Heart left ventricle (tissue), 16 donors: ENCODE measurements around the gene CCDC24. TPM values are rescaled to one million over a fixed set of nuclear protein-coding genes. Genes with fewer than 3 reads are reported as not detected.

ENCODE experiments used
- ATAC-seq, 4 donors: fragments of 200-7000 bp; cut with Tn5 transposase; one replicate each; pipeline ENCODE4 v1.9.1; 2020 to 2022; ENCODE audit warnings: moderate library complexity in 4 of 4, mild to moderate bottlenecking in 3 of 4, moderate number of reproducible peaks in 1 of 4
- DNase-seq, 5 donors: peaks; one replicate each; pipeline ENCODE4 v3.0.0-alpha.2; 2020
- H3K27ac ChIP-seq, 12 donors: fragments of 200-600 bp; sonication (generic) in 4 of 12; one replicate each; pipeline versions ENCODE4 v1.5.0 to v1.8.0; 2016 to 2022; ENCODE audit warnings: mild to moderate bottlenecking in 2 of 12
- H3K27me3 ChIP-seq, 9 donors: fragments of 200-600 bp; sonication (generic) in 2 of 9; one replicate each; pipeline versions ENCODE4 v1.5.1 to v1.8.0; 2016 to 2022; ENCODE audit warnings: mild to moderate bottlenecking in 3 of 9
- H3K36me3 ChIP-seq, 9 donors: fragments of 200-600 bp; sonication (generic) in 2 of 9; one replicate each; pipeline versions ENCODE4 v1.5.0 to v1.8.0; 2018 to 2022; ENCODE audit warnings: mild to moderate bottlenecking in 2 of 9
- H3K4me1 ChIP-seq, 12 donors: fragments of 200-600 bp; sonication (generic) in 4 of 12; one replicate each; pipeline versions ENCODE4 v1.5.0 to v1.8.0; 2016 to 2022; ENCODE audit warnings: mild to moderate bottlenecking in 3 of 12
- H3K4me3 ChIP-seq, 12 donors: fragments of 200-600 bp; sonication (generic) in 4 of 12; one replicate each; pipeline versions ENCODE4 v1.5.0 to v1.8.0; 2017 to 2022; ENCODE audit warnings: mild to moderate bottlenecking in 9 of 12, moderate library complexity in 4 of 12
- H3K9me3 ChIP-seq, 12 donors: fragments of 200-600 bp; sonication (generic) in 4 of 12; one replicate each; pipeline versions ENCODE4 v1.5.0 to v1.8.0; 2016 to 2022; ENCODE audit warnings: mild to moderate bottlenecking in 1 of 12
- POLR2A ChIP-seq, 2 donors: fragments of 450-650 bp; IDR thresholded peaks; one replicate each; pipeline ENCODE4 v1.6.1; 2017; ENCODE audit warnings: antibody characterized with exemption in 2 of 2, mild to moderate bottlenecking in 2 of 2, moderate library complexity in 2 of 2
- WGBS, 4 donors: extraction: QIAGEN DNeasy Blood & Tissue Kit in 2 of 4; methylation state at CpG; one replicate each; pipeline versions ENCODE4 v1.1.5 to v1.1.7; 2013 to 2018; 5-methylcytosine and 5-hydroxymethylcytosine counted together
- intact Hi-C, 10 donors: fragments of 100-400 bp; cut with DNase I; formaldehyde crosslinking; loops; one replicate each; pipeline versions ENCODE4 v1.11.1 to v1.14.2; 2022
- polyA plus RNA-seq, 2 donors: library from polyadenylated mRNA; stranded (reverse); fragments of 200-250 nt; gene quantifications; one replicate each; pipeline ENCODE4 v1.2.3, GENCODE V29; 2013
- total RNA-seq, 9 donors: library from RNA; depleted of rRNA in 2 of 9; stranded (reverse); fragments of >200 nt in 2 of 9; fragmentation: NEBNext Ultra II Directional in 3 of 9; extraction: Animal tissue kit (Norgen Biotek cat#: 25700) in 3 of 9; gene quantifications; one replicate each; pipeline versions ENCODE4 v1.1.0 to v1.2.4, GENCODE V29; 2016 to 2023
- TF ChIP-seq, protein P1 (sequence below), 12 donors: fragments of 200-600 bp; sonication (generic) in 4 of 12; IDR thresholded peaks; one replicate each; pipeline versions ENCODE4 v1.5.0 to v1.8.0; 2018 to 2022; ENCODE audit warnings: antibody characterized with exemption in 12 of 12, mild to moderate bottlenecking in 5 of 12
- donor health status: ischemic (EF 13 %, LVEDD 7.1; RV severe dilation, severe dysfunction).
- donor health status: healthy with polysubstance abuse.
- donor health status: DM: no; HTN: yes; CAD: no.
- donor health status: DM: no; HTN: no; CAD: no.
- donor health status: ischemic (EF 25% LVEDD 6.9; RV normal size, moderate dysfunction).
- donor health status: ischemic (EF 25% LVEDD 5.7; RV mildly dilated, moderate dysfunction).
- donor health status: healthy.
- donor health status: DM: yes; HTN: yes; CAD: no.
- donor health status: ischemic (EF 35%, LVEDD 5.7; RV mildly dilated, moderate dysfunction).
- donor health status: nonischemic (EF 11% LVEDD 7.7; RV severe dilation, severe dysfunction).
- donor health status: DM: yes; HTN: yes; CAD: no.
- donor health status: PGD.
- donor health status: ischemic (EF 29% LVEDD 5.4; RV normal size, mild dysfunction).
- donor health status: nonischemic (EF 23%, LVEDD 6.1; RV moderate dilation, normal function).

Gene CCDC24
- total and polyA plus RNA-seq, 11 donors = 0.67 to 3.4 (median 1.2) TPM

- H3K27me3 ChIP-seq = no peaks in the 10 kb centered on the region
- whole genome bisulfite sequencing, 4 donors = 60 to 69% (median 66%) methylated on average over 8 of the region's 8 CpGs
- intact Hi-C loops = no loop called here
- no peaks in the 10 kb centered on the region for H3K36me3 ChIP-seq
- H3K4me3 ChIP-seq = no peak overlapping the region
- H3K4me1 ChIP-seq = peaks cover 0 to 20% (median 0%) of the 10 kb centered on the region in 12 donors
- ATAC-seq (peak in 1 of 4 donors; percentile 20), DNase-seq (no peak)
- H3K9me3 ChIP-seq = no peaks in the 10 kb centered on the region
- H3K27ac ChIP-seq = no peak overlapping the region
- TF ChIP-seq POLR2A (IDR thresholded peaks at IDR 0.05) = no peak
- TF ChIP-seq, protein P1, sequence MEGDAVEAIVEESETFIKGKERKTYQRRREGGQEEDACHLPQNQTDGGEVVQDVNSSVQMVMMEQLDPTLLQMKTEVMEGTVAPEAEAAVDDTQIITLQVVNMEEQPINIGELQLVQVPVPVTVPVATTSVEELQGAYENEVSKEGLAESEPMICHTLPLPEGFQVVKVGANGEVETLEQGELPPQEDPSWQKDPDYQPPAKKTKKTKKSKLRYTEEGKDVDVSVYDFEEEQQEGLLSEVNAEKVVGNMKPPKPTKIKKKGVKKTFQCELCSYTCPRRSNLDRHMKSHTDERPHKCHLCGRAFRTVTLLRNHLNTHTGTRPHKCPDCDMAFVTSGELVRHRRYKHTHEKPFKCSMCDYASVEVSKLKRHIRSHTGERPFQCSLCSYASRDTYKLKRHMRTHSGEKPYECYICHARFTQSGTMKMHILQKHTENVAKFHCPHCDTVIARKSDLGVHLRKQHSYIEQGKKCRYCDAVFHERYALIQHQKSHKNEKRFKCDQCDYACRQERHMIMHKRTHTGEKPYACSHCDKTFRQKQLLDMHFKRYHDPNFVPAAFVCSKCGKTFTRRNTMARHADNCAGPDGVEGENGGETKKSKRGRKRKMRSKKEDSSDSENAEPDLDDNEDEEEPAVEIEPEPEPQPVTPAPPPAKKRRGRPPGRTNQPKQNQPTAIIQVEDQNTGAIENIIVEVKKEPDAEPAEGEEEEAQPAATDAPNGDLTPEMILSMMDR (IDR thresholded peaks at IDR 0.05) = no peak
Measured at GRCh38 chr1:44014365-44015104, 23.1 kb downstream of the CCDC24 start.

GRCh38 chr1:44015206-44015605 lies 23.8 kb downstream of the CCDC24 start:
- Histone ChIP-seq H3K4me3 (no peak overlapping the region), H3K27ac (peak overlapping the region in 1 of 12 donors; percentile 13), H3K9me3 (no peaks in the 10 kb centered on the region), H3K36me3 (no peaks in the 10 kb centered on the region), H3K27me3 (no peaks in the 10 kb centered on the region), H3K4me1 (peaks cover 0 to 20% (median 0%) of the 10 kb centered on the region in 12 donors)
- ATAC-seq (peak in 3 of 4 donors; percentile 52 to 70 (median 59)), DNase-seq (peak in 1 of 5 donors; percentile 55)
- TF ChIP-seq, protein P1 (IDR thresholded peaks at IDR 0.05) = no peak
- TF ChIP-seq POLR2A (IDR thresholded peaks at IDR 0.05) = no peak
- intact Hi-C loops = no loop called here
- WGBS, 4 donors = 36 to 69% (median 48%) methylated on average over 2 to 3 of the region's 3 CpGs

DNA sequence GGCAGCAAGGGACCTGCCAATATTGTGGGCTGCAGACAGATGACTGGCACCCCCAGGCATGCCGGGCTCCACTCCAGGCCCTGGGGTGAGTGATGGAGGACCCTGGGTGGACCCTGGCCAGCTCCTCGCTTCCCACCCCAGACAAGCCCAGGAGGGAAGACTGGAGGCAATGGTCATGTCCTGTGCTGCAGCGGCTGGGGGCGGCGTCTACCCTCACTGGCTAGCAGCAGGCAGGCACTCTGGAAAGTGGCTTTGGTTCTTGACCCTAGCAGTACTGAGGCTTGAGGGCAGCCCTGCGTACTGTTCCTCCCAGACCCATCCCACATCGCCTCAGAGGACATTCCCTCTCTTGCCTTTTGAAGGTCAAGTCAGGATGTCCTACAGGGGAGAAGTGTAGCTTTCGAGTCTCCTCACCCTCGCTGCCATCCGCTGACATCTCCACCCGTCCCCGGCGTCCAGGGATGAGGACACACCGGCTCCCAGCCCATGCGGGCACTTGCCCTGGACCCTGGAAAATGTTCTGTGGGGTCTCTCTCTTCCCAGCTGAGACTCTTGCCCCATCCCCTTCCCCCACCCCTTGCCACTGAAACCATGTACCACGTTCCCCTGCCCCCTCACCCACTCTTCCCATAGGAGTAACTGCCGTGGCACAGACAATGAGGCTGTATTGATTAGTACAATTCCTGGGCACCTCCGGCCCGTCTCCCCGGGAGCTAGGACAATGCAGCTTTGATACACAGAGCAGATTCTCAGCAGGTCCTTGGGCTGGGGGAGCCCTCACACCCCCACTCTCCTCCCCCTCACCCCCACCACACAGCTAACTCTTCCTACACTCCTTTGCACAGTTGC lies 24.9 kb downstream of the CCDC24 start:
- TF ChIP-seq, protein P1 (IDR thresholded peaks at IDR 0.05) = no peak
- TF ChIP-seq POLR2A (IDR thresholded peaks at IDR 0.05) = no peak
- H3K27ac ChIP-seq = no peak overlapping the region

DNA sequence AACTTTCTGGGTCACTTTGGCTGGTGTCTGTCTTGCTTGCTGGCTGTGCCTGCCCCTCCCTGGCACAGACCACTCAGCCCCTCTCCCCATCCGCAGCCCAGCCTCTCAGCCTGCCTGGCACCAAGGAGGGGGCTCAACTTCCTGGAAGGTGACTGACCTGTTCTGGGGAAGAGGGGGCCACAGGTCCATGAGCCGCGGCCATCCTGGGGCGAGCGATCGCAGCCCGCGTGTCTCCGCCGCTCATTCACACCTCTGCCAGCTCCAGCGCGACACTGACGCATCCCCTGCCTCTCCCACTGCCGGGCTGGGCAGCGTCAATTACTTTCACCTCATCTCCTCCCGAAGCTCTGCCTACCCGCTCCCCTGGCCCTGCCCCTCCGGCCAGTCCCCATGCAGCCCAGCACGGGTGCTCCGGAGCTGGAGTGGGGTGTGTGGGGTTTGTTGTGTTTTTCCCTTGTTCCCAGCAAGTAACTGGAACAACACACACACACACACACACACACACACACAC lies 25.5 kb downstream of the CCDC24 start:
- Histone ChIP-seq H3K9me3 (no peaks in the 10 kb centered on the region), H3K4me1 (peaks cover 0 to 20% (median 0%) of the 10 kb centered on the region in 12 donors), H3K4me3 (no peak overlapping the region), H3K27me3 (no peaks in the 10 kb centered on the region), H3K27ac (no peak overlapping the region), H3K36me3 (no peaks in the 10 kb centered on the region)
- no peak for TF ChIP-seq POLR2A (IDR thresholded peaks at IDR 0.05)
- TF ChIP-seq, protein P1 (IDR thresholded peaks at IDR 0.05) = no peak
- WGBS, 4 donors = 72 to 88% (median 82%) methylated on average over 18 to 20 of the region's 20 CpGs
- DNase-seq = peak in 1 of 5 donors; percentile 10
- no peak for ATAC-seq
- intact Hi-C loops = no loop called here

More for the DNA sequence above, 24.9 kb downstream of the CCDC24 start:
- intact Hi-C loops = no loop called here
- ATAC-seq = no peak
- Histone ChIP-seq H3K4me1 (peaks cover 0 to 20% (median 0%) of the 10 kb centered on the region in 12 donors), H3K4me3 (no peak overlapping the region), H3K27me3 (no peaks in the 10 kb centered on the region), H3K9me3 (no peaks in the 10 kb centered on the region), H3K36me3 (no peaks in the 10 kb centered on the region)
- peak in 2 of 5 donors; percentile 14 to 39 for DNase-seq
- 87 to 93% (median 91%) methylated on average over 16 to 20 of the region's 20 CpGs for WGBS, 4 donors
